OCI-LY1 (cell line): Measurements from ENCODE around the gene CD3E.

Experiments
- H2AFZ ChIP-seq: fragments of 200-600 bp; sonication (generic), shearing (Covaris generic); 2 replicates; pipeline ENCODE4 v1.6.0; 2014; ENCODE audit warnings: antibody characterized with exemption, mild to moderate bottlenecking, low read length
- H3F3A ChIP-seq: fragments of 200-600 bp; sonication (generic), shearing (Covaris generic); 2 replicates; pipeline ENCODE4 v1.6.0; 2014; ENCODE audit warnings: mild to moderate bottlenecking, antibody characterized with exemption, low read length, moderate library complexity; ENCODE audit not compliant: insufficient read depth
- H3K27ac ChIP-seq: fragments of 200-600 bp; sonication (generic); 2 replicates; pipeline ENCODE4 v1.5.1; 2014; ENCODE audit warnings: low read length, mixed run types, mild to moderate bottlenecking, low read depth; ENCODE audit not compliant: poor library complexity, severe bottlenecking
- H3K27me3 ChIP-seq: fragments of 200-600 bp; sonication (generic); 2 replicates; pipeline ENCODE4 v1.6.0; 2014; ENCODE audit warnings: antibody characterized with exemption, mild to moderate bottlenecking, low read length, moderate library complexity; ENCODE audit not compliant: insufficient read depth
- H3K36me3 ChIP-seq: fragments of 200-600 bp; sonication (generic); 2 replicates; pipeline ENCODE4 v1.6.1; 2014; ENCODE audit warnings: mild to moderate bottlenecking, antibody characterized with exemption, low read length, moderate library complexity, mixed read lengths; ENCODE audit not compliant: insufficient read depth
- H3K4me1 ChIP-seq: fragments of 200-600 bp; sonication (generic); 2 replicates; pipeline ENCODE4 v1.5.1; 2014; ENCODE audit warnings: mild to moderate bottlenecking, low read length, moderate library complexity; ENCODE audit not compliant: insufficient read depth, severe bottlenecking
- H3K4me2 ChIP-seq: fragments of 200-600 bp; sonication (generic), shearing (Covaris generic); 2 replicates; pipeline ENCODE4 v1.6.1; 2014; ENCODE audit warnings: low read length
- H3K4me3 ChIP-seq: fragments of 200-600 bp; sonication (generic); 2 replicates; pipeline ENCODE4 v1.5.1; 2014; ENCODE audit warnings: low read length, low read depth, mild to moderate bottlenecking, mixed read lengths; ENCODE audit not compliant: poor library complexity, severe bottlenecking
- H3K79me2 ChIP-seq: fragments of 200-600 bp; shearing (Covaris generic); 2 replicates; pipeline ENCODE4 v1.6.1; 2016; ENCODE audit warnings: mixed run types, low read length, mixed read lengths; ENCODE audit not compliant: insufficient read depth
- H3K9ac ChIP-seq: fragments of 200-600 bp; sonication (generic), shearing (Covaris generic); 2 replicates; pipeline ENCODE4 v1.6.1; 2014; ENCODE audit warnings: mild to moderate bottlenecking, low read length, mixed read lengths
- H3K9me2 ChIP-seq: fragments of 200-600 bp; sonication (generic), shearing (Covaris generic); 2 replicates; pipeline ENCODE4 v1.6.1; 2014; ENCODE audit warnings: low read depth, mild to moderate bottlenecking, low read length, mixed read lengths
- H3K9me3 ChIP-seq: fragments of 200-600 bp; shearing (Covaris generic); 2 replicates; pipeline ENCODE4 v1.6.1; 2014; ENCODE audit warnings: low read length, mixed read lengths
- H4K20me1 ChIP-seq: fragments of 200-600 bp; sonication (generic), shearing (Covaris generic); 2 replicates; pipeline ENCODE4 v1.6.0; 2016; ENCODE audit warnings: mild to moderate bottlenecking, low read length; ENCODE audit not compliant: insufficient read depth
- CTCF ChIP-seq: fragments of 200-600 bp; sonication (generic), shearing (Covaris generic); IDR thresholded peaks from 2 replicates; pipeline ENCODE4 v1.5.1; 2017; ENCODE audit warnings: mild to moderate bottlenecking, antibody characterized with exemption, low read length, moderate library complexity, mixed read lengths
- EZH2 ChIP-seq: fragments of 200-600 bp; sonication (generic), shearing (Covaris generic); IDR thresholded peaks from 2 replicates; pipeline ENCODE4 v1.8.0; 2017; ENCODE audit warnings: borderline replicate concordance, mixed run types, mild to moderate bottlenecking, antibody characterized with exemption, low read length, moderate library complexity, mixed read lengths

Gene CD3E

GRCh38 chr11:118290923-118291322, 13.6 kb upstream of the CD3E start:
- H3K9me3 ChIP-seq, result no peaks in the 10 kb centered on the region
- H3F3A ChIP-seq, result no peaks in the 10 kb centered on the region
- no peaks in the 10 kb centered on the region for H3K79me2 ChIP-seq
- H3K9ac ChIP-seq, result no peak overlapping the region
- H3K4me3 ChIP-seq, result no peak overlapping the region
- H2AFZ ChIP-seq, result no peak overlapping the region
- H3K9me2 ChIP-seq, result no peaks in the 10 kb centered on the region
- H3K4me1 ChIP-seq, result no peaks in the 10 kb centered on the region
- H3K27ac ChIP-seq, result no peak overlapping the region
- H3K27me3 ChIP-seq, result no peaks in the 10 kb centered on the region
- TF ChIP-seq EZH2 (no peak), CTCF (peak; percentile 29; the same call in 1 of the 2 replicates)
- no peaks in the 10 kb centered on the region for H3K36me3 ChIP-seq
- H4K20me1 ChIP-seq, result no peaks in the 10 kb centered on the region
- no peak overlapping the region for H3K4me2 ChIP-seq

DNA sequence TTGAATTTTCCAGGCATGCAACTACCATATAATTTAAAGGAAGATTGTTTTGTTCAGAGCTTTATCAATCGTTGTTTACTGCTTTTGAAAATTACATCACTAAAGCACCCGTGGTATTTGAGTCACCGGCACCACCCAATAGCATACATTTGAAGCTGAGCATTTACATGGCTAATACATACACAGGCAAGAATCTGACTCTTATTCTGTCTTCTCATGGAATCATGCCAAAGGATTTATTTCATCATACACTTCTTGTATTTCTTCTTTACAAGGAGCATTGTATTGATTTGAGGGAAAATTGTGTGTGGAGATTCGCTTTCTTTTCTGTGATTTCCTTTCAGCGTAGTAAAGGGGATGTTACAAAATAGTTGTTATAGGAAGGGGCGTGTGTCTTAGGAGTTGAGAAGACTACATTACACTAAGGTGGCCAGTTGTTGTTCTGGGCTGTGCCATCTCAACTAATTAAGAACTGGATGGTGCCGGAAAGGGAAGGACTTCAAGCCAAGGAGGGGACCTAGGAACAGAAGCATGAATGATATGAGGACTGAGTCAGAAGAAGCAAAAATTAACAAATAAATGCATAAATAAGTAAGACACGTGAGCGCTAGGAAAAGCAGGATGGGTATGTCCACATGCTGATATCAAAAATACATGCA, 12.9 kb upstream of the CD3E start:
- H3F3A ChIP-seq, result no peaks in the 10 kb centered on the region
- no peak overlapping the region for H3K27ac ChIP-seq
- no peak overlapping the region for H3K9ac ChIP-seq
- no peak overlapping the region for H3K4me3 ChIP-seq
- no peaks in the 10 kb centered on the region for H3K4me1 ChIP-seq
- no peaks in the 10 kb centered on the region for H4K20me1 ChIP-seq
- no peak for TF ChIP-seq CTCF
- TF ChIP-seq EZH2, result no peak
- no peaks in the 10 kb centered on the region for H3K27me3 ChIP-seq
- no peak overlapping the region for H3K4me2 ChIP-seq
- H3K36me3 ChIP-seq, result no peaks in the 10 kb centered on the region
- no peaks in the 10 kb centered on the region for H3K79me2 ChIP-seq
- H2AFZ ChIP-seq, result no peak overlapping the region
- no peaks in the 10 kb centered on the region for H3K9me2 ChIP-seq
- no peaks in the 10 kb centered on the region for H3K9me3 ChIP-seq

DNA sequence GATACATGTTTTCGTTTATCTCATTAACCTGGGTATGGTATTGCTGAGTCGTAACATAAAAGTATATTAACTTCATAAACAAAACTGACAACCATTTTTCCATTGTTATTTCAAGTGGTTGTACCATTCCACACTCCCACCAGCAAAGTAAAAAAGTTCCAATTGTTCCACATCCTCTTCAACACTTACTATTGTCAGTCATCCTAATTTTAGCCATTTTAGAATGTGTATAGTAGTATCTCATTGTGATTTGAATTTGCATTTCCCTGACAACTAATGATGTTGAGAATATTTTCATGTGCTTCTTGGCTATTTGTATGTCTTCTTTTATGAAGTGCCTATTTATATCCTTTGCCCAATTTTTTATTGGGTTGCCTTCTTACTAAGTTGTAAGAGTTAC, 10.5 kb upstream of the CD3E start:
- H3F3A ChIP-seq, result no peaks in the 10 kb centered on the region
- H3K9ac ChIP-seq, result no peak overlapping the region
- no peaks in the 10 kb centered on the region for H3K9me3 ChIP-seq
- TF ChIP-seq EZH2 (no peak), CTCF (no peak)
- no peak overlapping the region for H2AFZ ChIP-seq
- H4K20me1 ChIP-seq, result no peaks in the 10 kb centered on the region
- no peaks in the 10 kb centered on the region for H3K27me3 ChIP-seq
- H3K4me2 ChIP-seq, result no peak overlapping the region
- no peaks in the 10 kb centered on the region for H3K36me3 ChIP-seq
- no peaks in the 10 kb centered on the region for H3K9me2 ChIP-seq
- H3K4me1 ChIP-seq, result no peaks in the 10 kb centered on the region
- H3K4me3 ChIP-seq, result no peak overlapping the region
- H3K27ac ChIP-seq, result no peak overlapping the region
- no peaks in the 10 kb centered on the region for H3K79me2 ChIP-seq
